ENCODE data around the gene TMEM59L. TPM values are rescaled to one million over a fixed set of nuclear protein-coding genes. Genes with fewer than 3 reads are reported as not detected.
"Not testable (repeated sequence)": the region's sequence is repeated elsewhere in the genome, so short reads cannot be mapped to it uniquely, and the experiment has no call there.

TMEM59L gene
- total RNA-seq, 1 donor from 2014 or later = 5.6 TPM

GRCh38 chr19:18590273-18591272 lies 22.1 kb upstream of the TMEM59L start:
- H3K9me3 Mint-ChIP-seq (ENCODE audit: unreplicated experiment) = no peaks in the 10 kb centered on the region
- H4K20me1 ChIP-seq (ENCODE audit: insufficient read depth, low read length) = peaks cover 30% of the 10 kb centered on the region
- no peaks in the 10 kb centered on the region for H3K36me3 Mint-ChIP-seq (ENCODE audit: low read depth, unreplicated experiment)
- no peaks in the 10 kb centered on the region for H3K79me2 ChIP-seq (ENCODE audit: insufficient read depth, low read length)
- H3K27me3 ChIP-seq (ENCODE audit: insufficient read depth, low read length) = no peaks in the 10 kb centered on the region
- DNase-seq (ENCODE audit: low read depth) (peak; percentile 74), FAIRE-seq (no peak)
- H3K9ac ChIP-seq (ENCODE audit: low read length) = no peak overlapping the region
- peak overlapping the region; percentile 81 for H3K27ac Mint-ChIP-seq (ENCODE audit: unreplicated experiment)
- H2AFZ ChIP-seq (ENCODE audit: low read depth, low read length) = no peak overlapping the region
- H3K27ac ChIP-seq (ENCODE audit: low read depth, low read length) = peak overlapping the region; percentile 63
- H3K27me3 Mint-ChIP-seq (ENCODE audit: low read depth, unreplicated experiment) = peaks cover 2% of the 10 kb centered on the region
- peak overlapping the region; percentile 86 for H3K4me3 Mint-ChIP-seq (ENCODE audit: unreplicated experiment)
- H3K9me3 ChIP-seq (ENCODE audit: insufficient read depth, low read depth, low read length) = no peaks in the 10 kb centered on the region
- H3K4me1 Mint-ChIP-seq (ENCODE audit: low read depth, unreplicated experiment) = peaks cover 12% of the 10 kb centered on the region
- H3K36me3 ChIP-seq (ENCODE audit: insufficient read depth, low read length) = no peaks in the 10 kb centered on the region
- H3K4me3 ChIP-seq (ENCODE audit: insufficient read depth, low read depth, low read length) = peak overlapping the region; percentile 74
- H3K4me1 ChIP-seq (ENCODE audit: insufficient read depth, low read length) = peaks cover 19% of the 10 kb centered on the region
- peak overlapping the region; percentile 93 for H3K4me2 ChIP-seq (ENCODE audit: low read length)
- no peak for TF ChIP-seq EZH2 (IDR thresholded peaks at IDR 0.05; ENCODE audit: insufficient read depth, low read length)
- TF ChIP-seq CTCF (IDR thresholded peaks at IDR 0.05; ENCODE audit: insufficient read depth, low read depth, low read length) = peak; percentile 45

DNA sequence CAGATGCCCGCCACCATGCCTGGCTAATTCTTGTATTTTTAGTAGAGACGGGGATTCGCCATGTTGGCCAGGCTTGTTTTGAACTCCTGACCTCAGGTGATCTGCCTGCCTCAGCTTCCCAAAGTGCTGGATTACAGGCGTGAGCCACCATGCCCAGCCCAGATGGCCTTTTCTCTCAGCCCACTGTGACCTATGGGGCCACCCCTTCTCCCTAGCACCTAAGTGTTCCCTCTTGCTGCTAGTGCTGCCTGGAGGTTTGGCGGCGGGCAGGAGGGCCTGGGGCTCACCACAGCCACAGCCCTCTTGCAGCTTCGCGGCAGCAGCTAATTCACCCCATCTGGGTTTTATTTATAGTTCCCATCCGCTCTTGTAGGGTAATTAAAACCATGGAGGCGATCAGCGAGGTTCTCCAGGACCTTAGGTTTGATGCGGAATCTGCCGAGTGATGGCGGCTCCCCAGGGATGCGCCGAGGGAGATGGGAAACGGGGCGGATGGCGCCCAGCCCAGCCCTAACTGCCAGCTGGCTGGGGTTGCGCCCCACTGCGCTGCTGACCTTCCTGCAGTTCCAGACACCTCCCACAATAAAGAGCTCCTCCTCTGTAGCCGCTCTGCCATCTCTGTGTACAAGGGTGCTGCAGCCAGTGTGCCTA lies 20.8 kb upstream of the TMEM59L start:
- no peak for FAIRE-seq
- Mint-ChIP-seq H3K9me3 (ENCODE audit: unreplicated experiment) (no peaks in the 10 kb centered on the region), H3K4me1 (ENCODE audit: low read depth, unreplicated experiment) (peaks cover 12% of the 10 kb centered on the region)

GRCh38 chr19:18592732-18593131 lies 19.9 kb upstream of the TMEM59L start:
- Mint-ChIP-seq H3K4me3 (ENCODE audit: unreplicated experiment) (peak overlapping the region; percentile 45), H3K27ac (ENCODE audit: unreplicated experiment) (peak overlapping the region; percentile 18), H3K4me1 (ENCODE audit: low read depth, unreplicated experiment) (peaks cover 12% of the 10 kb centered on the region)
- H3K4me3 ChIP-seq (ENCODE audit: insufficient read depth, low read depth, low read length); H3K9me3 Mint-ChIP-seq (ENCODE audit: unreplicated experiment); DNase-seq (ENCODE audit: low read depth); H3K36me3 Mint-ChIP-seq (ENCODE audit: low read depth, unreplicated experiment); H3K27me3 Mint-ChIP-seq (ENCODE audit: low read depth, unreplicated experiment); H3K9ac ChIP-seq (ENCODE audit: low read length); H3K36me3 ChIP-seq (ENCODE audit: insufficient read depth, low read length); H3K9me3 ChIP-seq (ENCODE audit: insufficient read depth, low read depth, low read length); H3K79me2 ChIP-seq (ENCODE audit: insufficient read depth, low read length); FAIRE-seq; H3K4me2 ChIP-seq (ENCODE audit: low read length); H2AFZ ChIP-seq (ENCODE audit: low read depth, low read length); H3K27me3 ChIP-seq (ENCODE audit: insufficient read depth, low read length); H3K27ac ChIP-seq (ENCODE audit: low read depth, low read length): not testable (repeated sequence)
- peaks cover 30% of the 10 kb centered on the region for H4K20me1 ChIP-seq (ENCODE audit: insufficient read depth, low read length)
- peaks cover 19% of the 10 kb centered on the region for H3K4me1 ChIP-seq (ENCODE audit: insufficient read depth, low read length)

More for the DNA sequence above, 20.8 kb upstream of the TMEM59L start:
- Histone ChIP-seq H3K4me1 (ENCODE audit: insufficient read depth, low read length) (peaks cover 19% of the 10 kb centered on the region), H4K20me1 (ENCODE audit: insufficient read depth, low read length) (peaks cover 30% of the 10 kb centered on the region), H3K36me3 (ENCODE audit: insufficient read depth, low read length) (no peaks in the 10 kb centered on the region), H3K27me3 (ENCODE audit: insufficient read depth, low read length) (no peaks in the 10 kb centered on the region), H3K4me2 (ENCODE audit: low read length) (no peak overlapping the region), H3K9ac (ENCODE audit: low read length) (no peak overlapping the region), H3K79me2 (ENCODE audit: insufficient read depth, low read length) (no peaks in the 10 kb centered on the region), H3K4me3 (ENCODE audit: insufficient read depth, low read depth, low read length) (no peak overlapping the region), H2AFZ (ENCODE audit: low read depth, low read length) (no peak overlapping the region), H3K9me3 (ENCODE audit: insufficient read depth, low read depth, low read length) (no peaks in the 10 kb centered on the region), H3K27ac (ENCODE audit: low read depth, low read length) (no peak overlapping the region)
- Mint-ChIP-seq H3K4me3 (ENCODE audit: unreplicated experiment) (no peak overlapping the region), H3K27ac (ENCODE audit: unreplicated experiment) (no peak overlapping the region), H3K27me3 (ENCODE audit: low read depth, unreplicated experiment) (peaks cover 9% of the 10 kb centered on the region), H3K36me3 (ENCODE audit: low read depth, unreplicated experiment) (no peaks in the 10 kb centered on the region)
- DNase-seq (ENCODE audit: low read depth) = no peak
- TF ChIP-seq CTCF (IDR thresholded peaks at IDR 0.05; ENCODE audit: insufficient read depth, low read depth, low read length) = no peak
- TF ChIP-seq EZH2 (IDR thresholded peaks at IDR 0.05; ENCODE audit: insufficient read depth, low read length) = no peak
